Bronchial epithelial cell (primary cell): ENCODE data around the gene HDGF. TPM values are rescaled to one million over a fixed set of nuclear protein-coding genes. Genes with fewer than 3 reads are reported as not detected.

Source experiments
- DNase-seq: peaks from one replicate; pipeline ENCODE4 v3.0.0-alpha.2; 2010; ENCODE audit warnings: low read depth
- FAIRE-seq: peaks from 2 replicates; lab custom pipeline; 2011; peaks lifted over from hg19 to GRCh38; lab: Jason Lieb, UNC
- H3K27me3 ChIP-seq: 2 replicates; pipeline ENCODE4 v1.5.1; 2011; ENCODE audit warnings: low read length; ENCODE audit not compliant: control insufficient read depth, insufficient read depth
- H3K36me3 ChIP-seq: 2 replicates; pipeline ENCODE4 v1.5.1; 2011; ENCODE audit warnings: low read length; ENCODE audit not compliant: control insufficient read depth, insufficient read depth
- H3K4me3 ChIP-seq: 2 replicates; pipeline ENCODE4 v1.5.1; 2011; ENCODE audit warnings: mild to moderate bottlenecking, low read depth, low read length, control low read depth
- CTCF ChIP-seq: IDR thresholded peaks from 2 replicates; pipeline ENCODE4 v1.5.1; 2011; ENCODE audit warnings: mild to moderate bottlenecking, moderate library complexity, low read length, control low read depth, inconsistent platforms; ENCODE audit not compliant: insufficient read depth, severe bottlenecking
- total RNA-seq: library from RNA; depleted of rRNA; stranded (reverse); fragments of >200 nt; gene quantifications from 2 replicates; pipeline ENCODE4 v1.2.1, GENCODE V29; 2014

The HDGF gene
- total RNA-seq, 1 donor from 2014 or later: 163 TPM

- no peak overlapping the region for H3K4me3 ChIP-seq
- no peaks in the 10 kb centered on the region for H3K27me3 ChIP-seq
- TF ChIP-seq CTCF: no peak
- no peaks in the 10 kb centered on the region for H3K36me3 ChIP-seq
- DNase-seq: no peak
- no peak for FAIRE-seq
These were observed 4.9 kb upstream of the HDGF start for GRCh38 chr1:156756355-156756754.

GRCh38 chr1:156755527-156755950, 4.1 kb upstream of the HDGF start:
- Histone ChIP-seq H3K4me3 (no peak overlapping the region), H3K27me3 (no peaks in the 10 kb centered on the region), H3K36me3 (no peaks in the 10 kb centered on the region)
- DNase-seq: no peak
- TF ChIP-seq CTCF: no peak
- FAIRE-seq: no peak

- H3K4me3 ChIP-seq: no peak overlapping the region
- H3K36me3 ChIP-seq: no peaks in the 10 kb centered on the region
- no peak for TF ChIP-seq CTCF
- no peak for FAIRE-seq
- DNase-seq: no peak
- H3K27me3 ChIP-seq: no peaks in the 10 kb centered on the region
These were observed 2.7 kb upstream of the HDGF start for GRCh38 chr1:156754219-156754618.

- Histone ChIP-seq H3K36me3 (no peaks in the 10 kb centered on the region), H3K27me3 (no peaks in the 10 kb centered on the region), H3K4me3 (no peak overlapping the region)
- FAIRE-seq: no peak
- peak; percentile 26 for DNase-seq
- no peak for TF ChIP-seq CTCF
These were observed 1.5 kb upstream of the HDGF start for GRCh38 chr1:156752843-156753482.

GRCh38 chr1:156751757-156752481, 444 bp upstream of the HDGF start:
- peak; percentile 10 for TF ChIP-seq CTCF
- H3K27me3 ChIP-seq: no peaks in the 10 kb centered on the region
- no peaks in the 10 kb centered on the region for H3K36me3 ChIP-seq
- FAIRE-seq: no peak
- peak; percentile 84 for DNase-seq
- H3K4me3 ChIP-seq: peak overlapping the region; percentile 71
